AML-193 (cell line): Measurements from ENCODE around the gene ZNF691.
"Not testable (repeated sequence)": the region's sequence is repeated elsewhere in the genome, so short reads cannot be mapped to it uniquely, and the experiment has no call there.

Experiments used
- DNase-seq, 2 experiments: peaks; one replicate each; lab custom pipeline; 2025; lab: John Stamatoyannopoulos, UW

The ZNF691 gene

DNA sequence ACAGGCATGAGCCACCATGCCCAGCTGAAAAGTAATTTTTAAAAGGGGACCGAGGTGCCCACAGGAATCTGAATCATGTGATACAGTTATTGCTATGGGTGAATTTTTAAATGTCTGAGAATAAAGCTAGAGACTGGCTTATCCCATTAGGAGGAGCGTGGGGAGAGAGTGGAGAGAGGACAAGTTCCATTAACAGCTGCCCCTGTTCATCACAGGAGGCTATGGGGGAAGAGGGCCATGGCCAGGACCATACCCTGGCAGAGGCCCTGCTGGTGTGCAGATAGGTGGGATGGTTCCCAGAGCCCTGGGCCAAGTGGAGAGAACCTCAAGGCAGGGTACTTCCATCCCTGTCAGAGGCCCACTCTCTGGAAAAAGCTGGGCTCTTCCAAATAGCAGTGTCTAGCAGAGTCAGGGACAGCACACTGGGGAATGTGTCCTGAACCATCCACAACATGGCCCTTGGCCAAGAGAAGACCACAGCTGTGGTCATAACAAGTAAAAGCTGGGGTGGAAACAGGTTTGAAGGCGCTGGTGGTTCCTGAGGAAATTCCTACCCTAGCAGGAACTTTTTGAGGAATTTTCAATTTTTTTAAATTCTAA lies 13.7 kb upstream of the ZNF691 start:
- no peak for DNase-seq

DNA sequence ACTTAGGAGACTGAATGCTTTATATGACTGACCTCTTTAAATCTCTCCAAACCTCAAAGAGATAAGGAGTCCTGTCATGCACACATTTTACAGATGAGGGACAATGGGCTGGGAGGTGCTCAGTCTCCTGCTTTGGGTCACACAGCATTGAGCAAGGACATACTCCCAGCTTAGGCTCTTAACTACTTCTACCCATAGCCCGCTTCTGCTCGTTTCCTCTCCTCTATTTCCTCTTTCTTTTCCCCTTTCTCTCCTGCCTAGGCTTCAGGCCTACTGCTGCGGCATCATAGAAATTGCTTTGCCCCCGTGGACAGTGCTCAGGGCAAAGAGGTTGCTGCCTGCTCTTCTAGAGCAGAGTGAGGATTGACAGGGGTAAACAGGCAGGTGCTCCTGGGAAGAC lies 12.4 kb upstream of the ZNF691 start:
- DNase-seq, result no peak

DNA sequence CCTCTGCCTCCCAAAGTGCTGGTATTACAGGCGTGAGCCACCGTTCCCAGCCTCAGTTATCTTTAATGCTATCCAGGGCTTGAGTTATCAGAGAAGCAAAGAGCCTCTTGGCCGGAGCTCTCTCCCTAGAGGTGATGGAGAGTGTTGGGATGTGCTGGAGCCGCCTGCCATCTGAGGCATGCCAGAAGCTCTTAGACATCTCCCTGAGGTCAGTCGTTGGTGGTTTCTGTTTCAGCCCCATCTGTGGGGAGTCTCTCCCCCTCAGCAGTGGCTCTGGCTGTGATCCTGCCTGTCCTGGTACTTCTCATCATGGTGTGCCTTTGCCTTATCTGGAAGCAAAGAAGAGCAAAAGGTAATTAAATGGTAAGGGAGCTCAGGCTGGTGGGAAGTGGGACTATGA lies 11.6 kb upstream of the ZNF691 start:
- no peak for DNase-seq

DNA sequence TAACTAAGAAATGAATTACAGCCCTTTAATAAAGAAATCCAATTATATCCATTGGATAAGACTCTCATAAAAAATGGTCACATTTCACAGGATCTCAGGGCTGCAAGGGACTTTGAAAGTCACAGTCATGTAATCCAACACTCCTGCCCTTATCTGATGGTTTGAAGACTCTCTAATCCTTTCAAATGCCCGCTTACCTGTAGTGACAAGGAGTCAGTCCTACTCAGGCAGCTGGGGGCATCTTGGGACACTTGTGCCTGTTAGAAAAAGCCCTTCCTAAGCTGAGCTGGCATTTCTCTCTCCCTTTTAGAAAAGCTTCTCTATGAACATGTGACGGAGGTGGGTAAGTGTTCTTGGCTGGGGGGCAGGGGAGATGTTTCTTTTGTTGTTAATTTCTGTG lies 11.0 kb upstream of the ZNF691 start:
- DNase-seq, result no peak

DNA sequence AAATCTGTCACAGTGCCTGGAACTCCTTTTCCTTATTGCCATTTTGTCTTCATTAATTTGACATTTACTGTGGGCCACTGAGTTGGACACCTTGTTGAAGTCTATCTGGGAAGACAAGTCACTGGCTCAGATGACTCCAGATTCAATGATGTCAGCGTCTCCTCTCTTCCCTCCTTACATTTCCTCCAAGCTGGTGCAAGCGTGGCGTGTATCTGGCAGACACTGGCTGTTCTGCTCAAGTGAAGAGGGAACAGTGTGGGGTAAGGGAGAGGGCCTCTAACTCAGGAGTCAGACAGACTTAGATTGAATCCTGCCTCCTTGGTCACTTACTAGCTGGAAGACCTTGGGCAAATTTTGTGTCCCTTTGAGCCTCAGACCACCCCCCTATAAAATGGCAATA lies 8.7 kb upstream of the ZNF691 start:
- DNase-seq, result no peak

DNA sequence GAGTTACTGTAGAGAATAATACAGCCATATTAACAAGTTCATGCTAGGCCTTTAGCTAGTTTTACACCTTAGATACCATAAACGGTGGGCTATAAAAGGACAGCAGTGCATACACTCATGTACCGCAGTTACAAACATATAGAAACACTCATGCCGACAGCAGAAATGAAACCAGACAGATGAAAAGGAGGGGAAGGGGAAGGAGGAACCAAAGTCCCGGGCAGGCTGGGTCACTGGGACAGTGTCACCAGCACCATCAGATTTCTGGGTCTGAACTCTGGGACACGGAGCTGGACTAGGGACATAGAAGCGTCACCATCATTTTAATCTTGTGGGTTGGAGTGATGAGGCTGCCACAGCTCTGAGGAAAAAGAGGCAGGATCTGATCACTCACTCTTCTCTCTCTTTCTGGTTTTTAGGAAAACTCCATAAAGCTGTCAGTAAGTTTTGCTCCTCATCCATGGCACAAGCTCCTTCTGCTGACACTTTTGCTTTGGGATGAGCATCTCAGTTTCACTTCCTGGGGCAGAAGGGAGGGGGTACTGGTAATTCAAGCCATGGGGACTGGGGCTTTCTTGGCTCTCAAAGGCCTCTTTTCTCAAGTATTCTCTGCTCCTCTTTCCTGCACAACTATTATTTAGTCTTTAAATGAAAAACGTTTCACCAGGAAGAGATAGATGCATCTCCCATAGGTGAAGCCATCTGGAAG lies 7.8 kb upstream of the ZNF691 start:
- no peak for DNase-seq

DNA sequence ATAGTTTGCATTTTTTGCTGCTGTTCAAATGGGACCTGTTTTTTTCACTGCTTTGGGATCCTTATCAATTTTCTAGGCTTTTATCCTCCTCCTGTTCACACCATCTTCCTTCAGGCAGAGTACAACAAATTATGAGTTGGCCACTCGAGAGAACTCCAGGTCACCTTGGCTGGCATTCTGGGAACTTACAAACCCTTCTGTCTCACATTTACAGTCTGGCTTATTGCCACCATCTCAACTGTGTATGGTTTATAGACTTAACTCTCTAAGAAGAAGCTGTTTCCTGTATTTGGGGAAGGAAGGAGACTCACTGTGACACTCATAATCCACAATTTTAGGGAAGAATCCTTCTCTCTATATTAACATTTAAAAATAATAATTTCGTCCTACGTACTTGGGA lies 5.4 kb upstream of the ZNF691 start:
- no peak for DNase-seq

DNA sequence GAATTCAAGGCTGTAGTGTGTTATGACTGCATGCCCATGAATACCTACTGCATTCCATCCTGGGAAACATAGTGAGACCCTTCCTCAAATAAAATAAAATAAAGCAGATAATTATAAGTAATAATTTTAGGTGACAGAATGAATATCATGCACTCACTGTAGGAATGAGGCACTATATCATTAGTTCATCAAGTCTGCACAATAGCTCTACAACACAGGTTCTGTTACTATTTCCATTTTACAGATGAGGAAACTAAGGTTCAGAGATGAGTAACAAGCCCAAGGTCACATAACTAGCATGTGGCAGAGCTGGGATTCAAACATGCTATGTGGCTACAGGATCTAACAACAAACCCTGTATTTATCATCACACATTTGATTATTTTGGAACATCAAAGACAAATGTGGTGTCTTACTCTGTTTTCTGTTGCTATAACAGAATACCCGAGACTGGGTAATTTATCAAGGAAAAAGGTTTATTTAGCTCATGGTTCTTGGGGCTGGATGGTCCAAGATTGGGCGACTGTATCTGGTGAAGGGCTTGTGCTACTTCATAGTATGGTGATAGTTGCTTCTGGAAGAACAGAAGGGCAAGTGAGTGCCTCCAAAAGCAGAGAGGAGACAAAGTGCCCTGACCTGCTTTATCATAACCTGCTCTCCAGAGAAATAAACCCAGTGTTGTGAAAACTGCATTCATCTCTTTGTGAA lies 4.8 kb upstream of the ZNF691 start:
- DNase-seq, result no peak

DNA sequence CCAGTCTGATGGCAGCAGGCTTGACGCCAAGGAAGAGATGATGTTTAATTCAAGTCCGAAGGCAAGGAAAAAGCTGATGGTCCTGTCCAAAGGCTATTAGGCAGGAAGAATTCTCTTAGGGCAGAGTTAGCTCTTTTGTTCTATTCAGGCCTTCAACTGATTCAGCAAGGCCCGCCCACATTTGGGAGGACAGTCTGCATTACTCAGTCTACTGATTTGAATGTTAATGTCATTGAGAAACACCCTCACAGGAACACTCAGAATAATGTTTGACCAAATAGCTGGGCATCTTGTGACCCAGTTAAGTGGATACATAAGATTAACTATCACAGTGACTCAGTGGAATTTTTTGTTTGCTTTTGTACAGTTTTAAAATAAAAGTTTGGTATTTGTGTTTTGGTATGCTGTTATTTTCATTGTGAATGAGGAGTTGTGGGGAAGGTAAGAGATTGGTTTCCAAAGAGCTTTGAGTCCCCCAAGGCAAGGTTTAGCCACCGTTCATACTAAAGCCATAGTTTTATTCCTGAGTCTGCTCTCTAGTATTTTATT lies 1.7 kb upstream of the ZNF691 start:
- no peak for DNase-seq

DNA sequence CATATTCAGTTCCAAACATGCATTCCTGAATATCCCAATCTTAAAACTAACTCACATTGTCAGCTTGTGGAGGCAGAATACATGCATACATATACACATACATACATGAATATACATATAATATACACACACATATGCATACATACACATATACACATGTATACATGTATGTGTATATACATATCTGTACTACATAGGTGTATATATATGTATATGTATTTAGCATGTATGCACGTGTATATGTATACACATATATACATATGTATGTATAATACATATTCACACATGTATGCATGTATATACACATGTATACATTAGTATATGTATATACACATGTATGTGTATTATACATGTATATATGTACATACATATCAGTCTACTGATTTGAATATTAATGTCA lies 1.2 kb upstream of the ZNF691 start:
- no peak for DNase-seq

DNA sequence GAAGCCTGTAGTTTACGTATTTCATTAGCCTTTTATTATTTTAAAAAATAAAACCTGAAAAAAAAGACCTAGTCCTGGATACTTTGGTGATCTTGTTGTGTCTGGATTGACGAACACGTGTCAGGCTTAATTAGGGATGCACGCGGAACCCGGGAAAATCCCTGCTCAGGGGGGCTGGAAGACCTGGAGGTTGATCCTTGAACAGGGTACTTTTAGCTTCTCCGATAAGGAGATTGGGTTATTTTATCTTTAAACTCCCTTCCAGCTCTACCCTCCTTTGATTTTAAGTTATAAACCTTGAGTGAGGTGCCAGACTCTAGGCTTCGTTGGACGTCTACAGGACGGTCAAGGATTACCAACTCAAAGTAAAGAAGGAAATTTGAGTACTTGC lies 552 bp upstream of the ZNF691 start:
- no peak for DNase-seq

DNA sequence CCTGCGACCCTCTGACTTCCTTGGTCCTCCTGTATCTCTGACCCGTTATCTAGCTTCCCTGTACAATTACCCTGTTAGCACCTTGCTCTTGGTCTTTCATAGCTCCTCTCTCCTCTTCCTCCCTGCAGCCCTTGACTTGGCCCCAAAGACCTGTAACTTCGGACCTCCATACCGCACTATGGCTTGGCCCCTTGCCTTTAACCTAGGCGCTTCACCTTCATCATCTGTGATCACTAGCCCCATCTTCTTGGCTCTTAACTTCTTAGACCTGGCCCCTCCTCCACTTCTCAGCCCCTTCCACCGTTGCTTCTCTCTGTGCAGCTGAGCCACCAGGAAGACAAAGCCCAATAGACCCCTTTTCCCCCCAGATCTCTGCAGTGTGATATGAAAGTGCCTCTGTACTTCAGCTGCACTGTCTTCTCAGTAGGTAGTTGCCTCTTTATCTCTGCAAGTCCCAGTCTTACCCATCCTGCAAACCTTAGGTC lies 740 bp downstream of the ZNF691 start:
- no peak for DNase-seq

DNA sequence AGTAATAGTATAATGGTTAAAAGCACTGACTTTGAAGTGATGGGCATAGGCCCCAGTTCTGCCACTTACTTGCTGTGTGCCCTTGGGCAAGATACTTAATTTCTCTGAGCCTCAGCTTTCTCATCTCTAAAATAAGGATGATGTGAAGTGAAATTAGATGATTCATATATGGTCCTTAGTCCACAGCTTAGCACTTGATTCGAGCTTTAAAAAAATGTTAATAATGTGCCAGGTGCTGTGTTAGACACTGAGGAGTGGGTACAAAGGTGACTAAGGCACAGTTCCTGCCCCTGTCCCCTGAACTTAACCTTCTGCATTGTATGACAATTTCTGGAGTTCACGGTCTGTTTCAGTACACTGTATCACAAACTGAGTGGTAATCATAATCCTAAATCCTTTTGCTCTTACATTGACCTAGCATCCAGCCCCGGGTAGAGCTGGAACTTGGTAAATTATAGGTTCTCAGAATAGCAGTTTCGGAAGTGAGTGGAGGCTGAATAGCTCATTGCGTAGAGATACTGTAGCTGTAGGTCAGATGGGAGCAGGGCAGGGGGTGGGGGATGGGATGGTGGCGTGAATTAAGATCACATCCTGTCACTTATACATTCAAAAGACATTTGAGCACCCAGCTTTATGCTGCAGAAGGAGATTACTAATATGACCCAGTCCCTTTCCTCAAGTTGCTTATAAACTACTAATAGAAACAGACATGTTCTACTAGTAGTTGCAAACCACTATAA lies 1.5 kb downstream of the ZNF691 start:
- DNase-seq, result no peak

DNA sequence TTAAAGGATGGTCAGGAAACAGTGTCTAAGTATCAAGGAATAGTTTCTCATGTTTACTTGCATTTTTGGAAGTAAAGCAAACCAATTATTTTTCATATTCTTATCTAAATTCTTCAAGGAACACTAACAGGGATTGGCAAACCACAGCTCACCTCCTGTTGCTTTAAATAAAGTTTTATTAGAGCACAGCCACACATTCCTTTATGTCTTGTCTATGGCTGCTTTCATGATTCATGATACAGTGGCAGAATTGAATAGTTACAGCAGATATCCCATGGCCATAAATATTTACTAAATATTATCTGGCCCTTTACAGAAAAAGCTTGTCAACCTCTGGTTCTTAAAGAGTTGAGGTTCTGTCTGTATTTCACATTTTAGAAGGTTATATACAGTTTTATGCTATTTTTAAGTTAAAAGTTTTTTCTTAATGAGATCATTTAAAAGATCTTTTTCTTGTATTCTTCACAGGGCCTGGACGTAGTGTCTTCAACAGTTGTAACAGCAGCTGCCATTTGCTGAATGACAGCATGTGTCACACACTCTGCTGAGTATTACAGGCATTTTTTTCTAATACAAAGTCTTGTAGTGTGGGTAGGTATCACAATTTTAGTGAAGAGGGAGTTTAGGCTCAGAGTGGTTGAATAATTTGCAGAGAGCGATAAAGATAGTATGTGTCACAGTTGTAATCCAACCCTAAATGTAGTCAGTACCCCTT lies 2.6 kb downstream of the ZNF691 start:
- DNase-seq, result no peak

DNA sequence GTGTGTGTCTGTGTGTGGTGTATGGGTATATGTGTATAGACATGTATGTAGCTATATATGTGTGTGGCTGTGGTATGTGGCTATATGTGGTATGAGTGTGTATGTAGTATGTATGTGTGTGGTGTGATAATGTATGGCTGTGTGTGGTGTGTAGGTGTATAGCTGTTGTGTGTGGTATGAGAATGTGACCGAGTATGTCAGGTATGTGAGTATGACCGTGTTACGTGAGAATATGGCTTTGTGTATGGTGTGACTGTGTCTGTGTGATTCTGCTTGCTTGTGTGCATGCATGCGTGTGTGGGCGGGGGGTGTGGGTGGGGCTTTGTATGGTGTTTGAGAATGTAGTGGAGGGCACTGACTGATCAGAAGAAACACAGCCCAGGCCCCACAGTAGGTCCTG lies 3.5 kb downstream of the ZNF691 start:
- no peak for DNase-seq

DNA sequence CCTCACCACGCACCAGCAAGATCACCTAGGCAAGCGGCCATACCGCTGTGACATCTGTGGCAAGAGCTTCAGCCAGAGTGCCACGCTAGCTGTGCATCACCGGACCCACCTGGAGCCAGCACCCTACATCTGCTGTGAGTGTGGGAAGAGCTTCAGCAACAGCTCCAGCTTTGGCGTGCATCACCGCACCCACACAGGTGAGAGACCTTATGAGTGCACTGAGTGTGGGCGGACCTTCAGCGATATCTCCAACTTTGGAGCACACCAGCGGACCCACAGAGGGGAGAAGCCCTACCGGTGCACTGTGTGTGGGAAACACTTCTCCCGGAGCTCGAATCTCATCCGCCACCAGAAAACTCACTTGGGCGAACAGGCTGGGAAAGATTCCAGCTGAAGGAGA lies 5.0 kb downstream of the ZNF691 start:
- no peak for DNase-seq

DNA sequence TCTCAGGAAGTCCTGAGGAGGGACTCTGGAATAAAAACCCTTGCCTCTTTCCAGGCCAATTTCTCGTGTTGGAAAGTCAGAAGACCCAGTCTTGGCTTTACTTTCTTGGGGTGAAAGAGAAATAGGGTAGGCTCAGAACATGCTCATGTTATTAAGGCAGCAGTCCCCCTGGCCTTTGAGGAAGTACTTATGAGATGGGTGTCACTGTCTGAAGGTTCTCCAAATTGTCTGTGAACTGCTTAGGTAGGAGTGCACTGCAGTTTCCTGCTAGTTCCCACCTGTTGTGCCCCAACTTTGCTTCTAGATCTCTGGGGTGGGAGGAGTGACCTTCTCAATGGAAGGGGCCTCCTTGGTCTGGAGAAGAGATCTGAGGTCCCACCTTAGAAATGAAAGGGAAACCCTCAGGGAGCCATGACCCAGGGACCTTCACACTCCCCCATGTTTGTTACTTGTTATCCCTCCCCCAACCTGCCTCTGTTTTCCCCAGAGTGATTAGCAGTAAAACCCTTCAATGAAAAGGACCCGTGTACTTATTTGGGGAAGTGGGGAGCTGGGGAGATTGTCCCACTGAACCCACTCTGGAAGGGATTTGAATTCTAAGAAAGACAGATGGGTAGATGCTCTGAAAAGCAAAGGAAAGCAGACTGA lies 5.7 kb downstream of the ZNF691 start:
- no peak for DNase-seq

DNA sequence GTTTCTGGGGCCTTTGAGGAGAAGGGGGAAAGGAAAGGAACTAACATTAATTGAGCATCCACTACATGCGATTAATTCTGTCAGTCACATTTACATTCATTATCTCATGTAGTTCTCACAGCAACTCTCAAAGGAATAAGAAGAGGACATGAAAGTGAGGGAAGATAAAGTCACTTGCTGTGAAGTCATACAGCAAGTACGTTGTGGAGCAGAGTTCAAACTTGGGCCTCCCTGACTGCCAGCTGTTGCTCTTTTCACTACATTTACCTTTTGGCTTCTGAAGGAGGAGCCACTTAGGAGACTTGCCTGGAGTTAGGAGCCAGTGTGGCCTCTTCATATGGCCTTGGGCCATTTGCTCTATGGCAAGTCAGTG lies 6.2 kb downstream of the ZNF691 start:
- no peak for DNase-seq

DNA sequence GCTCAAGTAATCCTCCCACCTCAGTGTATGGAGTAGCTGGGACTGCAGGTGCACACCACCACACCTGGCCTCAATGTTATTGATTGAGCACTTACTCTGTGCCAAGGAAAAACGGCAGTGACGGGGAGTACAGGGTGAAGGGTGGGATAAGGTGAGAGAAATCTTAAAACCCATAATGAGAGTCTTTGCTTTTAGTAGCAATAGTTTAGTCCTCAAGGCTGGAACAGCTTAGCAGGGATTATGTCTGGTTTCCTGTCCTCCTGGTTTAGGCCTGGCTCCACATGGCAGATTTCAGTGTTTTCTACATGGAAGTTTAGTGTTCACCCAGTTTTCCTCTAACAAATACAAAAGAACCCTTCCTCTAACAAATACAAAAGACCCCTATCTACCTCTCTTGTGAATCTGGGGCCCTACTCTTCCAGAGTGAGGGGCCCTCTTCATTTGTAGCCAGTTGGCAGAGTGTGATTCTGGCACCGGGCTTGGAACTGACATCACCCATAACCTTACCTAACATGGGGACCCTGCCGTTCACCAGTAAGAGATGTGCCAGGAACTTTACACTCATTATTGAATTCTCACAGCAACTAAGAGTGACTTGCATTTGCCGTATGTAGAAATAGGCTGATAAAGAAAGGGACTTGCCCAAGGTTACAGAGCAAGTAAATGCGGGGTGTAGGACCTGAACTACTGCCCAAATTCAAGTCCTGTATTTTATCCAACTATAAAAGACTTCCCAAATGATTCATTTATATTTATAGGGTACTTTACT lies 6.9 kb downstream of the ZNF691 start:
- no peak for DNase-seq

DNA sequence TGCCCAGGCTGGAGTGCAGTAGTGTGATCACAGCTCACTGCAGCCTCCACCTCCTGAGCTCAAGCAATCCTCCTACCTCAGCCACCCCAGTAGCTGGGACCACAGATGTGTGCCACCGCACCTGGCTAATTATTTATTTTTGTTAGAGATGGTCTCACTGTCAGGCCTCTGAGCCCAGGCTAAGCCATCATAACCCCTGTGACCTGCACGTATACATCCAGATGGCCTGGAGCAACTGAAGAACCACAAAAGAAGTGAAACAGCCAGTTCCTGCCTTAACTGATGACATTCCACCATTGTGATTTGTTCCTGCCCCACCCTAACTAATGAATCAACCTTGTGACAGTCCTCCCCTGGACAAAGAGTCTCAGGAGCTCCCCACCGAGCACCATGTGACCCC lies 10.1 kb downstream of the ZNF691 start:
- DNase-seq, result not testable (repeated sequence)

DNA sequence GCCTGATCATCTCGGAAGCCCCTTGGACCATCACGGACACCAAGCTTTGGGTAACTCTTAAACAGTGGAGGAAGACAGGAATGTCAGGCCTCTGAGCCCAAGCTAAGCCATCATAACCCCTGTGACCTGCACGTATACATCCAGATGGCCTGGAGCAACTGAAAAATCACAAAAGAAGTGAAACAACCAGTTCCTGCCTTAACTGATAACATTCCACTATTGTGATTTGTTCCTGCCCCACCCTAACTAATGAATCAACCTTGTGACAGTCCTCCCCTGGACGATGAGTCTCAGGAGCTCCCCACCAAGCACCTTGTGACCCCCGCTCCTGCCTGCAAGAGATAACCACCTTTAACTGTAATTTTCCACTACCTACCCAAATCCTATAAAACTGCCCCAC lies 13.0 kb downstream of the ZNF691 start:
- not testable (repeated sequence) for DNase-seq
